Measurements from ENCODE around the gene GAL3ST3.

- no peak for TF ChIP-seq CTCF (IDR thresholded peaks at IDR 0.05)
- TF ChIP-seq POLR2A (IDR thresholded peaks at IDR 0.05) = no peak
Observed at GRCh38 chr11:66016793-66017177, 32.2 kb downstream of the GAL3ST3 start.
